ENCODE results near the gene INHBB. TPM values are rescaled to one million over a fixed set of nuclear protein-coding genes. Genes with fewer than 3 reads are reported as not detected.

INHBB gene
- total RNA-seq, 1 donor from 2014 or later: 13.9 TPM

GRCh38 chr2:120336749-120337148, 9.2 kb upstream of the INHBB start:
- no peak for DNase-seq (ENCODE audit: extremely low read depth, low read depth, low spot score)

GRCh38 chr2:120338015-120338414, 7.9 kb upstream of the INHBB start:
- no peak for DNase-seq (ENCODE audit: extremely low read depth, low read depth, low spot score)

- DNase-seq (ENCODE audit: extremely low read depth, low read depth, low spot score): no peak
Measured at GRCh38 chr2:120341977-120342376, 4.0 kb upstream of the INHBB start.

- DNase-seq (ENCODE audit: extremely low read depth, low read depth, low spot score): no peak
Measured at GRCh38 chr2:120342446-120342845, 3.5 kb upstream of the INHBB start.

GRCh38 chr2:120343100-120343432, 2.9 kb upstream of the INHBB start:
- no peak for DNase-seq (ENCODE audit: extremely low read depth, low read depth, low spot score)

- peak; percentile 20 for DNase-seq (ENCODE audit: extremely low read depth, low read depth, low spot score)
Measured at GRCh38 chr2:120343433-120344105, 2.4 kb upstream of the INHBB start.

GRCh38 chr2:120344214-120344975, 1.5 kb upstream of the INHBB start:
- no peak for DNase-seq (ENCODE audit: extremely low read depth, low read depth, low spot score)

GRCh38 chr2:120344976-120345581, 857 bp upstream of the INHBB start:
- no peak for DNase-seq (ENCODE audit: extremely low read depth, low read depth, low spot score)

GRCh38 chr2:120345608-120346007, 328 bp upstream of the INHBB start:
- DNase-seq (ENCODE audit: extremely low read depth, low read depth, low spot score): no peak

- no peak for DNase-seq (ENCODE audit: extremely low read depth, low read depth, low spot score)
Measured at GRCh38 chr2:120346667-120347358, 877 bp downstream of the INHBB start.

GRCh38 chr2:120347396-120348060, 1.6 kb downstream of the INHBB start:
- DNase-seq (ENCODE audit: extremely low read depth, low read depth, low spot score): no peak

- no peak for DNase-seq (ENCODE audit: extremely low read depth, low read depth, low spot score)
Measured at GRCh38 chr2:120348134-120348736, 2.3 kb downstream of the INHBB start.

- DNase-seq (ENCODE audit: extremely low read depth, low read depth, low spot score): no peak
Measured at GRCh38 chr2:120348737-120349439, 3.0 kb downstream of the INHBB start.

GRCh38 chr2:120349440-120349921, 3.5 kb downstream of the INHBB start:
- no peak for DNase-seq (ENCODE audit: extremely low read depth, low read depth, low spot score)

- DNase-seq (ENCODE audit: extremely low read depth, low read depth, low spot score): no peak
Measured at GRCh38 chr2:120350080-120350479, 4.1 kb downstream of the INHBB start.

- DNase-seq (ENCODE audit: extremely low read depth, low read depth, low spot score): no peak
Measured at GRCh38 chr2:120350801-120351320, 4.9 kb downstream of the INHBB start.

- DNase-seq (ENCODE audit: extremely low read depth, low read depth, low spot score): no peak
Measured at GRCh38 chr2:120352696-120353590, 7.0 kb downstream of the INHBB start.

GRCh38 chr2:120353591-120353898, 7.6 kb downstream of the INHBB start:
- no peak for DNase-seq (ENCODE audit: extremely low read depth, low read depth, low spot score)

GRCh38 chr2:120353931-120354330, 8.0 kb downstream of the INHBB start:
- no peak for DNase-seq (ENCODE audit: extremely low read depth, low read depth, low spot score)
